ENCODE measurements around the gene KIAA1586.

Gene KIAA1586

GRCh38 chr6:57104336-57104735 lies 57.8 kb downstream of the KIAA1586 start:
- no peak for DNase-seq (ENCODE audit: low spot score)

Measured in activated CD4-positive, alpha-beta T cell treated with anti-CD3 and anti-CD28 coated beads, Interleukin-2, Interleukin-4, amounts not matched to agents 100 ng/mL and 50 ng/mL, durations not matched to agents 16 hours and 8 hours (primary cell).